Mucosa of rectum (tissue), 2 donors: ENCODE data around the gene HS2ST1.

Experiments used
- H3K27ac ChIP-seq, 2 donors: one replicate each; pipeline ENCODE4 v1.7.0; 2013; ENCODE audit warnings: inconsistent platforms in 2 of 2, low read depth in 2 of 2, low read length in 2 of 2
- H3K27me3 ChIP-seq, 2 donors: one replicate each; pipeline ENCODE4 v1.7.0; 2013; ENCODE audit warnings: low read length in 2 of 2; ENCODE audit not compliant: control insufficient read depth in 2 of 2, insufficient read depth in 2 of 2
- H3K36me3 ChIP-seq, 2 donors: one replicate each; pipeline ENCODE4 v1.7.0; 2013; ENCODE audit warnings: low read length in 2 of 2; ENCODE audit not compliant: control insufficient read depth in 2 of 2, insufficient read depth in 2 of 2
- H3K4me1 ChIP-seq, 2 donors: one replicate each; pipeline ENCODE4 v1.7.0; 2013; ENCODE audit warnings: low read length in 2 of 2, mild to moderate bottlenecking in 1 of 2; ENCODE audit not compliant: control insufficient read depth in 2 of 2, insufficient read depth in 2 of 2
- H3K4me3 ChIP-seq, 2 donors: one replicate each; pipeline ENCODE4 v1.7.0; 2013; ENCODE audit warnings: low read length in 2 of 2
- H3K9ac ChIP-seq, 2 donors: one replicate each; pipeline ENCODE4 v1.7.0; 2013; ENCODE audit warnings: low read length in 2 of 2, low read depth in 1 of 2, mild to moderate bottlenecking in 1 of 2
- H3K9me3 ChIP-seq, 2 donors: one replicate each; pipeline ENCODE4 v1.7.0; 2013; ENCODE audit warnings: low read length in 2 of 2; ENCODE audit not compliant: control insufficient read depth in 2 of 2
- donor health status: healthy.
- donor health status: Normal muscosa, but diverticular disease.

HS2ST1 gene

DNA sequence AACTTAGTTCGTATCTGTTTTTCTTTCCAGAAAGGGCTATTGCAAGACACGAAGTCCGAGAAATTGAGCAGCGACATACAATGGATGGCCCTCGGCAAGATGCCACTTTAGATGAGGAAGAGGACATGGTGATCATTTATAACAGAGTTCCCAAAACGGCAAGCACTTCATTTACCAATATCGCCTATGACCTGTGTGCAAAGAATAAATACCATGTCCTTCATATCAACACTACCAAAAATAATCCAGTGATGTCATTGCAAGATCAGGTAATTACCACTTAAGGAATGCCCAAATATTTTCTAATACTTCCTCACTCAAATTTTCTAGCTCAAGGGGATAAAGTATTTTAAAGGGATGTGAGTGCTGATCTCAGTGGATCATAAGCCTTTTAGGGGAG lies 158.5 kb downstream of the HS2ST1 start:
- Histone ChIP-seq H3K4me1 (no peaks in the 10 kb centered on the region), H3K36me3 (no peaks in the 10 kb centered on the region), H3K4me3 (no peak overlapping the region), H3K27me3 (no peaks in the 10 kb centered on the region), H3K9me3 (no peaks in the 10 kb centered on the region), H3K27ac (no peak overlapping the region), H3K9ac (no peak overlapping the region)

DNA sequence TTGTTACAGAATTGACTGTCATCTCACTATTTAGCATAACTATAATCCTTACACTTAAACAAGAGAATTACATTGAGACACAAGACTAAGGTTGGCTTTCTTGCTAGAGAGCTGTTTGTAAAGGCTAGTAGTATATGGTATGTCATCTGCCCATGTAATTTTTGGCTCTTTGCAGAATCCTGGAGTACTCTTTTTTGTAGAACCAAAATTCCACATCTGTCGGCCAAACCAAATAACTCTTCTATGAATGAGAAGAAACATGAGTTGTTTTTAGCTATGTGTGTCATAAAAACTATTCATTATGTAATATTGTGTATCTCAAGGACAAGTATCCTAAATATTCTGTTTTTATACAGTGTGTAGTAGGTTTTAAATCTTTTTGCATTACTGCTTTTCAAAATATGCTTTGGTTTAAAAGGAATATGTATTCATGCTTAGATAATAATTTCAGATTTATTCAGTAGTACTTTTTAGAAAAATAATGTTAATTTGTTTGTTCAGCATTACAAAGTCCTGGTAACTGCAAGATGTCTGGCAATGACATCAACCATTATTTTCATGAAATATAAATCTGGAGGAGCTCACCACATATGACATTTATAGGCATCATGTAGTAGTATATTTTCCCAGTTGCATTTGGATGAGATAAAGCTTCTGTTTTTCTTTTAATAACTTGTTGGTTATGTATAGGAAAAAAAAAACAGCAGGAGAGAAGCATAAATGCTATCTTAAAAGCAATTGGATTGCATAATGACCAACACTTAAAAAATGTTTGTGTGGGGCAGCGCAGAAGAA lies 159.8 kb downstream of the HS2ST1 start:
- H3K36me3 ChIP-seq, result no peaks in the 10 kb centered on the region
- H3K27ac ChIP-seq, result no peak overlapping the region
- H3K9me3 ChIP-seq, result no peaks in the 10 kb centered on the region
- H3K9ac ChIP-seq, result no peak overlapping the region
- H3K27me3 ChIP-seq, result no peaks in the 10 kb centered on the region
- H3K4me1 ChIP-seq, result no peaks in the 10 kb centered on the region
- no peak overlapping the region for H3K4me3 ChIP-seq

DNA sequence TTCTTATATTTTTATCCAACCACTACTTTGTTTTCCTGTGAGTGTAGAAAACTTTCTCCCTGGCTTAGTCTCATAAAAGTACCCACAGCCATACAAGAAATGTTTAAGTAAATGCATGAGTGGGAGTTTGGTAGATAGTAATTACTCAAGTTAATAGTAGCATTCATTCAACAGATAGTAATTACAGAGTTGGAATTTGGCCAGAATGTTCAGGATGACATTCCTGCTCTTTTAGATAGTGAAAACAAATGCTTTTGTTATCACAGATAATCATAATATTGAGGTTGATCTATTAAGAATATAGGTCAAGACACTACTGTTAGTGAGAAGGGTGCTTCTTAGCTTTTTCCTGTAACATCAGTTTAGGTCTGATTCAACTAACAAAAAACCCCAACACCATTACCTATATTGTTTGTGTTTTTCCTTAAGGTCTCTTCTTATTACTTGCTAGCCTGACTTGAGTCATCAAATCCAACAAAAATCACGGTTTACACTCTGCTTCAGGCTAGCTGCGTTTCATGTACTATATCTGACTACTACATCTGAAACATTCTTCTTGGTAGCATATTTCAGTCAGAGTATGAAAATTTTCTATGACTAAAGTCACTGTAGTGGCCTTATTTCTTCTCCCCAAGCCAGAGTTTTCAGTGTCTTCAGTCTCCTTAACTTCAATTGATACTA lies 163.7 kb downstream of the HS2ST1 start:
- Histone ChIP-seq H3K4me3 (no peak overlapping the region), H3K4me1 (no peaks in the 10 kb centered on the region), H3K9ac (no peak overlapping the region), H3K9me3 (no peaks in the 10 kb centered on the region), H3K36me3 (no peaks in the 10 kb centered on the region), H3K27ac (no peak overlapping the region), H3K27me3 (no peaks in the 10 kb centered on the region)

DNA sequence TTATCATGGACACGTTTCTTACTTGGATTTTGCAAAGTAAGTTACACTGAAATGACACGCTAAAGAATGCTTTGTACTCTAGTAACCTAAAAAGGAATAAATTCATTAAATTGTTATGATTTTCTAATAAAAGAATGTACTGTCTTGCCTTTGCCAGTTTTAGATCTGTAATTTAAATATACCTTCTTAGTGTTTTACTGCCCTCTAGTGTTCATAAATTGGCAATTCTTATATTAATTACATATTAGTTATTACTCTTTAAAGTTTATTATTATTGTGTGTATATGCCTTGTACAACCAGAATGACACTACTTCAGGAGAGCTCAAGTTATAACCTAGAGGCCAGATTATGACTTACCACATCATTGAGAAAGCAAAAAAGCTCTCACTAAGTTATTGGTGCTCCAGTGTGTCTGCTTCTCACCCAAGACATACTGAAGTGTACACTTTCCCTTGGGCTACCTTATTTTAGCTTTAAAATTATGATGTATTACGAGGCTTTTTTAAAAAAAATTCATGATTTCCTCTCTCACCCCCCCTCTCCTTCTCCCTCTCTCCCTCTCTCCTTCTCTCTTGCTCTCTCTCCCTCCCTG lies 169.9 kb downstream of the HS2ST1 start:
- H3K27ac ChIP-seq, result no peak overlapping the region
- no peaks in the 10 kb centered on the region for H3K4me1 ChIP-seq
- H3K9me3 ChIP-seq, result no peaks in the 10 kb centered on the region
- no peak overlapping the region for H3K9ac ChIP-seq
- H3K36me3 ChIP-seq, result no peaks in the 10 kb centered on the region
- H3K4me3 ChIP-seq, result no peak overlapping the region
- H3K27me3 ChIP-seq, result no peaks in the 10 kb centered on the region

DNA sequence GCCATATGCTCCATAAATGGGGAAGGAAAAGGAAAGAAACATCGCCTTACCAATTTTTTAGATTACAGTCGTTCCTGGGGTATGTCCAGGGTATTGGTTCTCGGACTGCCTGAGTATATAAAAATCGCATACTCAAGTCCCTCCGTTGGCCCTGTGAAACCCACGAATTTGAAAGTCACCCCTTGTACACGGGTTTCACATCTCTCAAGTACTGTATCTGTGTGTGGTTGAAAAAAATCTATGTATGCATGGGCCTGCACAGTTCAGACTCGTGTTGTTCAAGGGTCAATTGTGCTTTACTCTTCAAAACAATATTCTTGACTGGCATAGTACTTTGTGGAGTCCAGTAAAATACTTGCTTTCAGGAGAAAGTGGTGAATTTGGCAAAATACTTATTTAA lies 171.7 kb downstream of the HS2ST1 start:
- H3K4me1 ChIP-seq, result no peaks in the 10 kb centered on the region
- no peaks in the 10 kb centered on the region for H3K27me3 ChIP-seq
- no peaks in the 10 kb centered on the region for H3K9me3 ChIP-seq
- H3K9ac ChIP-seq, result peak overlapping the region in 1 of 2 donors; percentile 15
- H3K36me3 ChIP-seq, result no peaks in the 10 kb centered on the region
- no peak overlapping the region for H3K27ac ChIP-seq
- H3K4me3 ChIP-seq, result no peak overlapping the region

DNA sequence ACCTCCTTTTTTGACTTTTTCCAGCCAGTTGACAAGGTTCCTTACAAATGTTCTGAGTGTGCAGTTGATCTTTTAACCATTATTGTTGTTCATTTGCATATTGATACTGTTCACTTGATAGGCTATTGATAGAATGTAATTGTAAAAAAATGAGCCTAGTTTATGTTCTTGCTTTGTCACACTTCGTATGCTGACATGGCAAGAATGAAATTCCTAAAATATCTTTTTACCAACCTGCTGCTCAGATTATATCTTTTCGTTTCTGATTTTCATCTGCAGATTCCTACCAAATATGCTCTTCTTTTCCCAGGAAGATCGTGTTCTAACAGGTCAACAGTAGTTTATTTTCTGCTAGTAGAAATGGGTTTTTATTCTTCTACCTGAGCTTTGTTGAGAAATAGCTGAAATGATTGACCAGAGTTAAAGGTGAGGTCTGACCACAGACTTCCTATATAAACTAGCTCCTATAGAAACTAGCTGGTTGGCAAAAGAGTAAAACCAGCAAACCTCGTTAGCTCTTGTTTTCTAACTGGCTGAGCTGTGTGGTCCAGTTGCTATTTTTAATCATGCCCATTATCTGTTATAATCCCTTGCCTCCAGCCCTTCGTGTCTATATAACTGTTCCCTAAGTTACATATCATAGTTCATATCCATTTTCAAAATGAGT lies 174.8 kb downstream of the HS2ST1 start:
- no peak overlapping the region for H3K4me3 ChIP-seq
- no peaks in the 10 kb centered on the region for H3K36me3 ChIP-seq
- H3K4me1 ChIP-seq, result no peaks in the 10 kb centered on the region
- no peaks in the 10 kb centered on the region for H3K9me3 ChIP-seq
- H3K27me3 ChIP-seq, result no peaks in the 10 kb centered on the region
- no peak overlapping the region for H3K9ac ChIP-seq
- no peak overlapping the region for H3K27ac ChIP-seq

DNA sequence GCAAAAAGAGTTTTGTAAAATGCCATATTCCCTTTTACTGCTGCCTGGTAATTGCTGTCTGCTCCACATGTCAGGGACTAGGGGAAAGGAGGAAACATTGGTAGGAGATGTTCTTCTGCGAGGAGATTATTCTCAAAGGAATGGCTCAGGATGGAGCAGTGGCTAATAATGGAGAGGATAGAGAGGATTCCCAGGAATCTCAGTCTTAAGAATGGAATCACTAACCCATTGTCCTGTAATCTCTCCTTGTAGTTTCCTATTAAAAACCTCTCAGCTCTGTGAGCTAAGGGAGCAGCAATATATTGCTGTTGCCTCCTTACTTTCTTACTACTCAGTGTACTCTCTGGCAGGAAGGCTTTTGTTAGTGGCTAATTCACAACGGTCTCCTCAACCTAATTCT lies 175.4 kb downstream of the HS2ST1 start:
- H3K9ac ChIP-seq, result no peak overlapping the region
- H3K27ac ChIP-seq, result no peak overlapping the region
- H3K27me3 ChIP-seq, result no peaks in the 10 kb centered on the region
- H3K4me3 ChIP-seq, result no peak overlapping the region
- no peaks in the 10 kb centered on the region for H3K9me3 ChIP-seq
- no peaks in the 10 kb centered on the region for H3K36me3 ChIP-seq
- H3K4me1 ChIP-seq, result no peaks in the 10 kb centered on the region

DNA sequence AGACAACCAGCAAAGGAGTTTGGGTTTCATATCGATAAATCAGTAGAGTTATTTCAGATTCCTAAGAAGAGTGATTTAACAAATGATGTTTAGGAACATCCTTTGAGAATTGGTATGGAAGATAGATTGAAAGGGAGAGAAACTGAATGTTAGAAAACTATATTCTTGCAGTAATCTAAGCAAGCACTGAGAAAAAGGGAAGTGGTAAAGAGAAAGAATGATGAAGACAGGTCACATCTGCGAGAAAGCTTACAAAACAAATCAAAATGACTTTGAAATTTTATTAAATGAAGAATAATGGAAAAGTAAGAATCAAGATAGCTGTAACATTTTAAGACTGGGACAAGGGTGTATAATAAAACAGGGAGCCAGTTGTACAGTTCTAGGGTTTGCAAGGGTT lies 177.0 kb downstream of the HS2ST1 start:
- no peaks in the 10 kb centered on the region for H3K36me3 ChIP-seq
- H3K4me3 ChIP-seq, result no peak overlapping the region
- no peaks in the 10 kb centered on the region for H3K27me3 ChIP-seq
- no peak overlapping the region for H3K27ac ChIP-seq
- H3K9me3 ChIP-seq, result no peaks in the 10 kb centered on the region
- no peaks in the 10 kb centered on the region for H3K4me1 ChIP-seq
- H3K9ac ChIP-seq, result no peak overlapping the region

DNA sequence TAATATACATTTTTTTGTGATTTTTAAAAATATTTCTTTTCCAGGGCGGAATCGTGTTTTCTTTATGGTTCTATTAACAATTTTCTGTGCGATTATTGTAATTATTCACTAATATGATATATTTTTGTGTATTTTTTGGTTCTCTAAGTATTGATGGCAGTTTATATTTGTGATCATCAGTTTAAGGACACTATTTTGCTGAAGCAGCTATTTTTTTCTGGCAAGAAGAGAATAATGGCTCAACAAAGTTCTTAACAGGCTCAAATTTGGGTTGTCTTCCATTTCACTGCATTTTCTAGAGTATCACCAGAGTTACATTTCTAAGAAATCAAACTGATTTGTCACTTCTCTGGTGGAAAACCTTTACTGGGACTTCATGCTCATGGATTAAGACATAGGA lies 178.4 kb downstream of the HS2ST1 start:
- no peaks in the 10 kb centered on the region for H3K36me3 ChIP-seq
- H3K27ac ChIP-seq, result no peak overlapping the region
- H3K9me3 ChIP-seq, result no peaks in the 10 kb centered on the region
- H3K4me3 ChIP-seq, result no peak overlapping the region
- H3K9ac ChIP-seq, result no peak overlapping the region
- H3K4me1 ChIP-seq, result no peaks in the 10 kb centered on the region
- H3K27me3 ChIP-seq, result no peaks in the 10 kb centered on the region

DNA sequence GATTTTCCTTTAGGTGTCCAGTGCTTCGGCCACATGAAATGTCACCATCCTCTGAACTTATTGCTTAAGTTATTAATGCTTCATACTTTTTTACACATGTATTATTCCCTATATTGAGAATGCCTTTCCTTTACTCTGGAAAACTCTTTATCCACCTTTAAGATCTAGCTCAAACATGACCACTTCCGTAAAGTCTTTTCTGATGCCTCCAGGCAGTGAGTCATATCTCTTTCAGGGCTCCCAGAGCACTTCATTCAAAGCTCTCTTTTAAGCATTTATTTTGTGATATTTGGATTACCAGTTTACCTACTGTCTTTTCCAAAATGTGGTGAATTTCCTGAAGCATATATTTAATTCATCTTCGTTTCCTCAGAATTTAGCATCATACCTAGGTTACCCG lies 178.9 kb downstream of the HS2ST1 start:
- no peaks in the 10 kb centered on the region for H3K4me1 ChIP-seq
- H3K27ac ChIP-seq, result no peak overlapping the region
- no peak overlapping the region for H3K9ac ChIP-seq
- no peaks in the 10 kb centered on the region for H3K9me3 ChIP-seq
- H3K4me3 ChIP-seq, result no peak overlapping the region
- H3K27me3 ChIP-seq, result no peaks in the 10 kb centered on the region
- no peaks in the 10 kb centered on the region for H3K36me3 ChIP-seq
